Peyer's patch (tissue), 4 donors: Measurements from ENCODE around the gene TAGLN2. TPM values are rescaled to one million over a fixed set of nuclear protein-coding genes. Genes with fewer than 3 reads are reported as not detected.

Experiments
- DNase-seq, 3 donors: peaks; one replicate each; pipeline ENCODE4 v3.0.0-alpha.2; 2017 to 2019
- H3K27ac ChIP-seq, 4 donors: fragments of 200-600 bp; sonication (generic); one replicate each; pipeline ENCODE4 v1.5.1; 2016 to 2019
- H3K27me3 ChIP-seq, 2 donors: fragments of 200-600 bp; sonication (generic); one replicate each; pipeline ENCODE4 v1.5.1; 2019
- H3K36me3 ChIP-seq, 3 donors: fragments of 200-600 bp; sonication (generic); one replicate each; pipeline ENCODE4 v1.5.1; 2016 to 2019
- H3K4me1 ChIP-seq, 4 donors: fragments of 200-600 bp; sonication (generic); one replicate each; pipeline ENCODE4 v1.5.1; 2016 to 2019
- H3K4me3 ChIP-seq, 4 donors: fragments of 200-600 bp; sonication (generic); 1 replicate in 3 of 4; 2 replicates in 1 of 4; pipeline ENCODE4 v1.5.1; 2016 to 2019; ENCODE audit warnings: mild to moderate bottlenecking in 1 of 4
- H3K9me3 ChIP-seq, 4 donors: fragments of 200-600 bp; sonication (generic); one replicate each; pipeline ENCODE4 v1.5.1; 2016 to 2019; ENCODE audit warnings: mild to moderate bottlenecking in 1 of 4
- CTCF ChIP-seq, 6 experiments: fragments of 450-650 bp in 4 of 6; fragments of 200-600 bp in 2 of 6; sonication (generic) in 1 of 6; IDR thresholded peaks; one replicate each; pipeline ENCODE4 v1.5.1; 2017 to 2019; ENCODE audit warnings: antibody characterized with exemption in 6 of 6, mild to moderate bottlenecking in 3 of 6, moderate library complexity in 1 of 6
- POLR2A ChIP-seq, 2 donors: fragments of 450-650 bp; IDR thresholded peaks; one replicate each; pipeline ENCODE4 v1.5.1; 2017; ENCODE audit warnings: antibody characterized with exemption in 2 of 2, mild to moderate bottlenecking in 2 of 2, moderate library complexity in 2 of 2
- total RNA-seq, 4 donors: library from RNA; depleted of rRNA; stranded (reverse); fragments of >200 nt; gene quantifications; one replicate each; pipeline ENCODE4 v1.1.0, GENCODE V29; 2016

The TAGLN2 gene
- total RNA-seq, 4 donors from 2014 or later: 120 to 304 (median 177) TPM

GRCh38 chr1:159934136-159935039 lies 9.1 kb upstream of the TAGLN2 start:
- DNase-seq: peak in 1 of 3 donors; percentile 35
- no peaks in the 10 kb centered on the region for H3K27me3 ChIP-seq
- no peak overlapping the region for H3K27ac ChIP-seq
- no peaks in the 10 kb centered on the region for H3K9me3 ChIP-seq
- TF ChIP-seq POLR2A (IDR thresholded peaks at IDR 0.05) (no peak), CTCF (IDR thresholded peaks at IDR 0.05) (no peak)
- no peak overlapping the region for H3K4me3 ChIP-seq
- peaks cover 9 to 36% (median 9%) of the 10 kb centered on the region in 4 donors for H3K4me1 ChIP-seq
- no peaks in the 10 kb centered on the region for H3K36me3 ChIP-seq

GRCh38 chr1:159933347-159933746 lies 8.0 kb upstream of the TAGLN2 start:
- TF ChIP-seq POLR2A (IDR thresholded peaks at IDR 0.05) (no peak), CTCF (IDR thresholded peaks at IDR 0.05) (no peak)
- Histone ChIP-seq H3K4me3 (no peak overlapping the region), H3K4me1 (peaks cover 9 to 25% (median 9%) of the 10 kb centered on the region in 4 donors), H3K27ac (no peak overlapping the region), H3K9me3 (no peaks in the 10 kb centered on the region), H3K27me3 (no peaks in the 10 kb centered on the region), H3K36me3 (no peaks in the 10 kb centered on the region)
- no peak for DNase-seq

GRCh38 chr1:159932296-159933285 lies 7.3 kb upstream of the TAGLN2 start:
- Histone ChIP-seq H3K27me3 (no peaks in the 10 kb centered on the region), H3K36me3 (no peaks in the 10 kb centered on the region), H3K27ac (no peak overlapping the region), H3K4me3 (no peak overlapping the region), H3K4me1 (peaks cover 5 to 20% (median 9%) of the 10 kb centered on the region in 4 donors), H3K9me3 (no peaks in the 10 kb centered on the region)
- peak in 1 of 3 donors; percentile 32 for DNase-seq
- TF ChIP-seq POLR2A (IDR thresholded peaks at IDR 0.05): no peak
- TF ChIP-seq CTCF (IDR thresholded peaks at IDR 0.05): no peak

- Histone ChIP-seq H3K27ac (no peak overlapping the region), H3K4me3 (no peak overlapping the region), H3K9me3 (no peaks in the 10 kb centered on the region), H3K36me3 (no peaks in the 10 kb centered on the region), H3K27me3 (no peaks in the 10 kb centered on the region), H3K4me1 (peaks cover 2 to 17% (median 6%) of the 10 kb centered on the region in 4 donors)
- no peak for TF ChIP-seq CTCF (IDR thresholded peaks at IDR 0.05)
- TF ChIP-seq POLR2A (IDR thresholded peaks at IDR 0.05): no peak
- no peak for DNase-seq
Observed at GRCh38 chr1:159931795-159932173, 6.5 kb upstream of the TAGLN2 start.

- TF ChIP-seq POLR2A (IDR thresholded peaks at IDR 0.05) (no peak), CTCF (IDR thresholded peaks at IDR 0.05) (no peak)
- H3K4me1 ChIP-seq: peaks cover 0 to 15% (median 2%) of the 10 kb centered on the region in 4 donors
- H3K4me3 ChIP-seq: no peak overlapping the region
- H3K27me3 ChIP-seq: no peaks in the 10 kb centered on the region
- no peak overlapping the region for H3K27ac ChIP-seq
- H3K36me3 ChIP-seq: no peaks in the 10 kb centered on the region
- H3K9me3 ChIP-seq: no peaks in the 10 kb centered on the region
- peak in 1 of 3 donors; percentile 39 for DNase-seq
Observed at GRCh38 chr1:159931101-159931794, 5.9 kb upstream of the TAGLN2 start.
